Left lung (tissue), 10 donors: ENCODE measurements around the gene DUSP28. TPM values are rescaled to one million over a fixed set of nuclear protein-coding genes. Genes with fewer than 3 reads are reported as not detected.

ENCODE experiments used
- ATAC-seq: fragments of 200-7000 bp; cut with Tn5 transposase; one replicate; pipeline ENCODE4 v1.9.1; 2020; ENCODE audit warnings: moderate library complexity
- DNase-seq, 4 donors: peaks; one replicate each; pipeline ENCODE4 v3.0.0-alpha.2; 2013 to 2020
- H3K27ac ChIP-seq, 2 donors: fragments of 200-600 bp; sonication (generic) in 1 of 2; one replicate each; pipeline versions ENCODE4 v1.5.0 to v1.8.0; 2020 to 2021
- H3K27me3 ChIP-seq, 2 donors: fragments of 200-600 bp; sonication (generic) in 1 of 2; one replicate each; pipeline versions ENCODE4 v1.5.0 to v1.8.0; 2020 to 2021
- H3K36me3 ChIP-seq, 2 donors: fragments of 200-600 bp; sonication (generic) in 1 of 2; one replicate each; pipeline versions ENCODE4 v1.5.0 to v1.8.0; 2020 to 2021
- H3K4me1 ChIP-seq, 2 donors: fragments of 200-600 bp; one replicate each; pipeline ENCODE4 v1.8.0; 2021
- H3K4me3 ChIP-seq, 2 donors: fragments of 200-600 bp; sonication (generic) in 1 of 2; one replicate each; pipeline versions ENCODE4 v1.5.0 to v1.8.0; 2020 to 2021; ENCODE audit warnings: mild to moderate bottlenecking in 1 of 2
- H3K9me3 ChIP-seq, 2 donors: fragments of 200-600 bp; sonication (generic) in 1 of 2; one replicate each; pipeline versions ENCODE4 v1.5.0 to v1.8.0; 2020 to 2021
- CTCF ChIP-seq, 2 donors: fragments of 200-600 bp; sonication (generic) in 1 of 2; IDR thresholded peaks; one replicate each; pipeline versions ENCODE4 v1.5.0 to v1.8.0; 2021; ENCODE audit warnings: antibody characterized with exemption in 2 of 2
- intact Hi-C, 2 donors: fragments of 100-400 bp; cut with DNase I; formaldehyde crosslinking; loops; one replicate each; pipeline versions ENCODE4 v1.11.2 to v1.14.2; 2022
- polyA plus RNA-seq, 6 donors: library from polyadenylated mRNA; unstranded; fragments of 120-200 nt; gene quantifications; one replicate each; pipeline ENCODE4 v1.2.1, GENCODE V29; 2013; ENCODE audit not compliant: insufficient read length in 6 of 6
- total RNA-seq, 2 donors: library from RNA; stranded (reverse); fragmentation: NEBNext Ultra II Directional; extraction: Animal tissue kit (Norgen Biotek cat#: 25700); gene quantifications; one replicate each; pipeline ENCODE4 v1.2.1, GENCODE V29; 2021
- donor health status: DM: no; HTN: yes; CAD: no.
- donor health status: DM: no; HTN: no; CAD: no.

The DUSP28 gene
- total and polyA plus RNA-seq, 8 donors: 2.4 to 7.6 (median 5.5) TPM

GRCh38 chr2:240573516-240574385 is 13.6 kb downstream of the DUSP28 start:
- ATAC-seq: no peak
- H3K36me3 ChIP-seq: peaks cover 0 to 70% of the 10 kb centered on the region in 2 donors
- intact Hi-C loops: no loop called here
- H3K27me3 ChIP-seq: no peaks in the 10 kb centered on the region
- H3K27ac ChIP-seq: no peak overlapping the region
- no peak for TF ChIP-seq CTCF (IDR thresholded peaks at IDR 0.05)
- peaks cover 13 to 47% of the 10 kb centered on the region in 2 donors for H3K4me1 ChIP-seq
- no peak for DNase-seq
- H3K4me3 ChIP-seq: no peak overlapping the region
- H3K9me3 ChIP-seq: no peaks in the 10 kb centered on the region

- peaks cover 0 to 70% of the 10 kb centered on the region in 2 donors for H3K36me3 ChIP-seq
- no peak for TF ChIP-seq CTCF (IDR thresholded peaks at IDR 0.05)
These were observed 14.4 kb downstream of the DUSP28 start for GRCh38 chr2:240574386-240575100.

GRCh38 chr2:240575101-240575965 is 15.2 kb downstream of the DUSP28 start:
- Histone ChIP-seq H3K27me3 (no peaks in the 10 kb centered on the region), H3K4me3 (no peak overlapping the region), H3K27ac (no peak overlapping the region), H3K36me3 (peaks cover 0 to 70% of the 10 kb centered on the region in 2 donors), H3K4me1 (peaks cover 17 to 51% of the 10 kb centered on the region in 2 donors), H3K9me3 (no peaks in the 10 kb centered on the region)
- intact Hi-C loops: no loop called here
- DNase-seq: no peak
- TF ChIP-seq CTCF (IDR thresholded peaks at IDR 0.05): no peak
- no peak for ATAC-seq

More at GRCh38 chr2:240574386-240575100, 14.4 kb downstream of the DUSP28 start:
- Histone ChIP-seq H3K4me3 (no peak overlapping the region), H3K27me3 (no peaks in the 10 kb centered on the region), H3K4me1 (peaks cover 16 to 51% of the 10 kb centered on the region in 2 donors), H3K27ac (no peak overlapping the region), H3K9me3 (no peaks in the 10 kb centered on the region)
- intact Hi-C loops: no loop called here
- no peak for DNase-seq
- no peak for ATAC-seq

GRCh38 chr2:240576036-240576435 is 15.9 kb downstream of the DUSP28 start:
- Histone ChIP-seq H3K27ac (no peak overlapping the region), H3K4me1 (peaks cover 20 to 51% of the 10 kb centered on the region in 2 donors), H3K4me3 (no peak overlapping the region), H3K27me3 (no peaks in the 10 kb centered on the region), H3K36me3 (peaks cover 0 to 70% of the 10 kb centered on the region in 2 donors), H3K9me3 (no peaks in the 10 kb centered on the region)
- ATAC-seq: no peak
- TF ChIP-seq CTCF (IDR thresholded peaks at IDR 0.05): no peak
- intact Hi-C loops: no loop called here
- DNase-seq: no peak
